Sigmoid colon (tissue), 7 donors: Measurements from ENCODE around the gene SUSD1. TPM values are rescaled to one million over a fixed set of nuclear protein-coding genes. Genes with fewer than 3 reads are reported as not detected.

ENCODE experiments used
- DNase-seq: peaks from one replicate; pipeline ENCODE4 v3.0.0-alpha.2; 2019
- H3K27ac ChIP-seq, 4 donors: fragments of 200-600 bp; sonication (generic); one replicate each; pipeline ENCODE4 v1.5.1; 2016 to 2019; ENCODE audit warnings: mild to moderate bottlenecking in 1 of 4
- H3K27me3 ChIP-seq, 3 donors: fragments of 200-600 bp; sonication (generic); one replicate each; pipeline ENCODE4 v1.5.1; 2019; ENCODE audit warnings: mild to moderate bottlenecking in 1 of 3
- H3K36me3 ChIP-seq, 4 donors: fragments of 200-600 bp; sonication (generic); one replicate each; pipeline ENCODE4 v1.5.1; 2016 to 2019
- H3K4me1 ChIP-seq, 4 donors: fragments of 200-600 bp; sonication (generic); one replicate each; pipeline ENCODE4 v1.5.1; 2017 to 2019
- H3K4me3 ChIP-seq, 4 donors: fragments of 200-600 bp; sonication (generic); one replicate each; pipeline ENCODE4 v1.5.1; 2017 to 2019; ENCODE audit warnings: mild to moderate bottlenecking in 2 of 4, moderate library complexity in 1 of 4
- H3K9me3 ChIP-seq, 4 donors: fragments of 200-600 bp in 3 of 4; sonication (generic) in 3 of 4; one replicate each; pipeline versions ENCODE4 v1.5.1 to v1.6.1; 2013 to 2019
- EP300 ChIP-seq, 4 donors: sonication (generic); formaldehyde crosslinking; IDR thresholded peaks; one replicate each; pipeline ENCODE4 v1.6.1; 2017; ENCODE audit warnings: antibody characterized with exemption in 4 of 4
- POLR2A ChIP-seq, 2 donors: fragments of 450-650 bp; IDR thresholded peaks; one replicate each; pipeline ENCODE4 v1.6.1; 2016; ENCODE audit warnings: antibody characterized with exemption in 2 of 2, mild to moderate bottlenecking in 2 of 2, moderate library complexity in 2 of 2
- POLR2AphosphoS5 ChIP-seq, 4 donors: sonication (generic); formaldehyde crosslinking; IDR thresholded peaks; one replicate each; pipeline ENCODE4 v1.6.1; 2017; ENCODE audit warnings: antibody characterized with exemption in 4 of 4
- WGBS, 2 donors: extraction: QIAGEN DNeasy Blood & Tissue Kit; methylation state at CpG; one replicate each; pipeline ENCODE4 v1.1.7; 2013; 5-methylcytosine and 5-hydroxymethylcytosine counted together
- intact Hi-C: fragments of 100-400 bp; cut with DNase I; formaldehyde crosslinking; loops from one replicate; pipeline ENCODE4 v1.15.1; 2023
- polyA plus RNA-seq, 3 donors: library from polyadenylated mRNA; stranded (reverse); fragments of 200-250 nt; gene quantifications; one replicate each; pipeline ENCODE4 v1.2.3, GENCODE V29; 2013
- total RNA-seq, 4 donors: library from RNA; depleted of rRNA; stranded (reverse); fragments of >200 nt; gene quantifications; one replicate each; pipeline ENCODE4 v1.1.0, GENCODE V29; 2016
- TF ChIP-seq, protein P1 (sequence below), 4 experiments: fragments of 450-650 bp in 3 of 4; fragments of 200-600 bp in 1 of 4; IDR thresholded peaks; one replicate each; pipeline ENCODE4 v1.5.1; 2016 to 2019; ENCODE audit warnings: antibody characterized with exemption in 4 of 4, mild to moderate bottlenecking in 3 of 4, moderate library complexity in 2 of 4
- donor health status: healthy with polysubstance abuse.
- donor health status: Bipolar disorder and iron deficiency.
- donor health status: healthy.

The SUSD1 gene
- total and polyA plus RNA-seq, 7 donors = 1.8 to 10.7 (median 4.7) TPM

DNA sequence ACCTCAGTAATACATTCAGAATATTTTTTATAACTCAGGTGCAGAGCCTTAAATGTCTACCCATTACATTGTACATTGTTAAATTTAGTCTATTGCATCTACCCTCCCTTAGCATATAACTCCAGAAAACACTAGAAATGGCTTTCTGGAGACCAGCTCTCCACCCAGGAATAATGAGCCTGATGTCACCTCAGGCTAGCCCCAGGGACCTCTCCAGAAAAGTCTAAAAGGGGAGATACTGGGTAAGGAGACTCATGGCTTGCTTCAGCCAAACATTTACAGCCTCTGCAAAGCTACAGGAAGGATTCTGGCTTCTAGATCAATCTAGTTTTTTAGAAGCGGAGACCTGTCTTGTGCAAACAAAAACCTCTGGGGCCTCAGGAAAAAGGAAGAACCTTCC lies 13.8 kb upstream of the SUSD1 start:
- intact Hi-C loops = no loop called here
- H3K4me1 ChIP-seq = no peaks in the 10 kb centered on the region
- TF ChIP-seq, protein P1, sequence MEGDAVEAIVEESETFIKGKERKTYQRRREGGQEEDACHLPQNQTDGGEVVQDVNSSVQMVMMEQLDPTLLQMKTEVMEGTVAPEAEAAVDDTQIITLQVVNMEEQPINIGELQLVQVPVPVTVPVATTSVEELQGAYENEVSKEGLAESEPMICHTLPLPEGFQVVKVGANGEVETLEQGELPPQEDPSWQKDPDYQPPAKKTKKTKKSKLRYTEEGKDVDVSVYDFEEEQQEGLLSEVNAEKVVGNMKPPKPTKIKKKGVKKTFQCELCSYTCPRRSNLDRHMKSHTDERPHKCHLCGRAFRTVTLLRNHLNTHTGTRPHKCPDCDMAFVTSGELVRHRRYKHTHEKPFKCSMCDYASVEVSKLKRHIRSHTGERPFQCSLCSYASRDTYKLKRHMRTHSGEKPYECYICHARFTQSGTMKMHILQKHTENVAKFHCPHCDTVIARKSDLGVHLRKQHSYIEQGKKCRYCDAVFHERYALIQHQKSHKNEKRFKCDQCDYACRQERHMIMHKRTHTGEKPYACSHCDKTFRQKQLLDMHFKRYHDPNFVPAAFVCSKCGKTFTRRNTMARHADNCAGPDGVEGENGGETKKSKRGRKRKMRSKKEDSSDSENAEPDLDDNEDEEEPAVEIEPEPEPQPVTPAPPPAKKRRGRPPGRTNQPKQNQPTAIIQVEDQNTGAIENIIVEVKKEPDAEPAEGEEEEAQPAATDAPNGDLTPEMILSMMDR (IDR thresholded peaks at IDR 0.05) = no peak
- no peaks in the 10 kb centered on the region for H3K27me3 ChIP-seq
- no peak for DNase-seq
- no peak overlapping the region for H3K27ac ChIP-seq
- H3K9me3 ChIP-seq = no peaks in the 10 kb centered on the region
- 38 to 76% methylated on average over 1 of the region's 1 CpG for WGBS, 2 donors
- no peak overlapping the region for H3K4me3 ChIP-seq
- no peaks in the 10 kb centered on the region for H3K36me3 ChIP-seq

DNA sequence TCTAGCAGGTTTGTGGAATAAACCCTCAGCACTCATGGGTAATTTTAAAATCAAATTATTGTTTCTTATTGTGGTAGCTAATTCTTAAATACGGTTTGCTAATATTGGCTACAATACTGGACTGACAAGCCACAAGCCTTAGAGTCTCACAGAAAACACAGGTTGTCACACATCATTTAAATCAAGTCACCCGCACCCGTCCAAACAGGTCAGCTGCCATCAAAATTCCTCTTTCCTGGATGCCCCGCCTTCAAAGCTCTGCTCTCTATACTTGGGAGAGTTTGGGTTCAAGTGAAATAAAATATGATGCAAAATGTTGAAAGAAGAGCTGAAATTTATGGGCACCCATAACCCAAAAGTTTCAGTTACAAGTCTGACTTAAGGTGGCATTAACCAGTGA lies 12.3 kb upstream of the SUSD1 start:
- no peak for DNase-seq
- Histone ChIP-seq H3K9me3 (no peaks in the 10 kb centered on the region), H3K36me3 (no peaks in the 10 kb centered on the region), H3K4me3 (no peak overlapping the region), H3K27me3 (no peaks in the 10 kb centered on the region), H3K4me1 (no peaks in the 10 kb centered on the region), H3K27ac (no peak overlapping the region)
- WGBS, 2 donors = 79 to 82% methylated on average over 4 of the region's 4 CpGs
- TF ChIP-seq, protein P1 (IDR thresholded peaks at IDR 0.05) = no peak
- TF ChIP-seq POLR2AphosphoS5 (IDR thresholded peaks at IDR 0.05) (no peak), POLR2A (IDR thresholded peaks at IDR 0.05) (no peak), EP300 (IDR thresholded peaks at IDR 0.05) (no peak)
- intact Hi-C loops = no loop called here

DNA sequence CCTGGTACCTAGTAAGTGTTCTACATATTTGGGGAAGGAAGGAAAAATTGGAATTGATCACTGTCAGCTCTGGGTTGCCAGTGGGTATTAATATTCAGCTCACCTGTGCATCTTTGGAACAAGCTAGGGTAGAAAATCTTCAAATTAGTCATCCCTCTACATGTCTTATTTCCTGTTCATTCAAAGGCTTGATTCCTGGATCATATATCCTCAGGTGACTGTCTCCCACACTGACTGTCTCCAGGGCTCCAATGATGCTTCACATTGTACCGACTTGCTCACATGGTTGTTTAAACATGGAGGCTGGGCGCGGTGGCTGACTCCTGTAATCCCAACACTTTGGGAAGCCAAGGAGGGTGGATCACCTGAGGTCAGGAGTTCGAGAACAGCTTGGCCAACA lies 11.6 kb upstream of the SUSD1 start:
- intact Hi-C loops = no loop called here
- H3K27me3 ChIP-seq = no peaks in the 10 kb centered on the region
- H3K9me3 ChIP-seq = no peaks in the 10 kb centered on the region
- 96 to 97% methylated on average over 4 of the region's 4 CpGs for WGBS, 2 donors
- no peaks in the 10 kb centered on the region for H3K4me1 ChIP-seq
- no peak overlapping the region for H3K4me3 ChIP-seq
- DNase-seq = no peak
- H3K27ac ChIP-seq = no peak overlapping the region
- no peaks in the 10 kb centered on the region for H3K36me3 ChIP-seq
- no peak for TF ChIP-seq POLR2AphosphoS5 (IDR thresholded peaks at IDR 0.05)

DNA sequence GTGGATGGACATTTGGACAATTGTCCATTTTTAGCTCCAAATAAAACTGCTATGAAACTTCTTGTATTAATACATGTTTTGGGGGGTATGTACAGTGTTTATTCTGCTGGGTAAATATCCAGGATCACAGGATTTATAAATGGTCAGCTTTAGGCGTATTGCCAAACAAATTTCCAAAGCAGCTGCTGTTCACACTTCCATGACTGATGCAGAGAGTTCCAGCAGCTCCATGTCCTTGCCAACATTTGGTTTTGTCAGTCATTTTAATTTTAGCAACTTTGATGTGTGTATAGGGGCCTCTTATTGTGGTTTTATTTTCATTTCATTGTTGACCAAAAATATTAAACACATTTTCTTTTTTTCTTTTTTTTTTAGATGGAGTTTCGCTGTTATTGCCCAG lies 9.8 kb upstream of the SUSD1 start:
- intact Hi-C loops = no loop called here
- H3K4me3 ChIP-seq = no peak overlapping the region
- H3K27me3 ChIP-seq = no peaks in the 10 kb centered on the region
- H3K9me3 ChIP-seq = no peaks in the 10 kb centered on the region
- no peak overlapping the region for H3K27ac ChIP-seq
- no peak for DNase-seq
- no peaks in the 10 kb centered on the region for H3K4me1 ChIP-seq
- WGBS, 2 donors = 92 to 99% methylated on average over 2 of the region's 2 CpGs
- TF ChIP-seq, protein P1 (IDR thresholded peaks at IDR 0.05) = no peak
- no peak for TF ChIP-seq EP300 (IDR thresholded peaks at IDR 0.05)
- no peak for TF ChIP-seq POLR2A (IDR thresholded peaks at IDR 0.05)
- TF ChIP-seq POLR2AphosphoS5 (IDR thresholded peaks at IDR 0.05) = no peak
- no peaks in the 10 kb centered on the region for H3K36me3 ChIP-seq

DNA sequence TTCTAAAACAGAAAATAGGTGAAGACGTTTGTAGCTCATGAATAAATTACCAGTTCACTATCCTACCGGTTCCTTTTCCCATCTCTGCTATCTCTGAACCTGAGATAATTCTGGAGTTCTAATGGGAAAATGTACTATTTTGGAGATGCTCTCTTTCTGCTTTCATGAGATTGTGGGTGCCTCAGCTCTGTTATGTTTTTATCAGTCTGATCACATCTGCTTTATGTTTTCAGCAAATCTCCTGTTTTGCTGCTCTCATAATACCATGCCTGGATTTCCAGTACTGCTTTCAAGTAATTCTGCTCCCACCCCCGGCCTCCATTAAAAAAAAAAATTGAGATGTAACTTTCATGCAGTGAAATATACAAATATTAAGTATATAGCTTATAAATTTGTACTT lies 9.1 kb upstream of the SUSD1 start:
- WGBS, 2 donors = 84 to 91% methylated on average over 3 of the region's 3 CpGs
- Histone ChIP-seq H3K27ac (no peak overlapping the region), H3K4me1 (no peaks in the 10 kb centered on the region), H3K4me3 (no peak overlapping the region), H3K27me3 (no peaks in the 10 kb centered on the region), H3K9me3 (no peaks in the 10 kb centered on the region), H3K36me3 (no peaks in the 10 kb centered on the region)
- TF ChIP-seq POLR2AphosphoS5 (IDR thresholded peaks at IDR 0.05) (no peak), EP300 (IDR thresholded peaks at IDR 0.05) (no peak), POLR2A (IDR thresholded peaks at IDR 0.05) (no peak)
- TF ChIP-seq, protein P1 (IDR thresholded peaks at IDR 0.05) = no peak
- intact Hi-C loops = no loop called here
- DNase-seq = no peak
